Measurements from ENCODE around the gene ANKRD13D. TPM values are rescaled to one million over a fixed set of nuclear protein-coding genes. Genes with fewer than 3 reads are reported as not detected.

The ANKRD13D gene
- total and polyA plus RNA-seq, 8 donors, result 18.5 to 96.4 (median 36.8) TPM

DNA sequence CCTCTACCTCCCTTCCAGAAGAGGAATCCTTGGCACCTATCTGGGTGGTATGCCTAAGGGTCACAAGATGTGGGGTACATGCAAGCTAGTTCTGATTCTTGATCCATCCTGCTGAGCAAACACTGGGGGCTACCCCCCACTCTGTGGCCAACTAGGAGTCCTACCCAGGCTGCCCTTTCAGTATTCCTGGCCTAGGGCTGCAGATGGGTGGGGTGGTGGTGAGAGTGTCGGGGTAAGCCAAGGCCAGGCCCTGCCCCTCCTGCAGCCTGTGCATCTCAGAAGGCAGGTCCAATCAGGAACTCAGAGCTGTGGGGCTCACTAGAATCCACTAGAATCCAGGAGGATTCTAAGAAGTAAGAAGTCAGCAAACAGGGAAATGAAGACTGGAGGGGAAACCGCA is 25.1 kb downstream of the ANKRD13D start:
- peaks cover 16 to 31% (median 28%) of the 10 kb centered on the region in 4 donors for H3K36me3 ChIP-seq
- 83 to 90% (median 87%) methylated on average over 2 of the region's 2 CpGs for WGBS, 5 donors
- intact Hi-C loops (cut with DNase I; ENCODE audit: low total_unique reads), result loop anchor here (5.0 kb wide), 1 partner anchor 52 kb away; no protein-coding TSS in a partner anchor
- TF ChIP-seq, protein P1, sequence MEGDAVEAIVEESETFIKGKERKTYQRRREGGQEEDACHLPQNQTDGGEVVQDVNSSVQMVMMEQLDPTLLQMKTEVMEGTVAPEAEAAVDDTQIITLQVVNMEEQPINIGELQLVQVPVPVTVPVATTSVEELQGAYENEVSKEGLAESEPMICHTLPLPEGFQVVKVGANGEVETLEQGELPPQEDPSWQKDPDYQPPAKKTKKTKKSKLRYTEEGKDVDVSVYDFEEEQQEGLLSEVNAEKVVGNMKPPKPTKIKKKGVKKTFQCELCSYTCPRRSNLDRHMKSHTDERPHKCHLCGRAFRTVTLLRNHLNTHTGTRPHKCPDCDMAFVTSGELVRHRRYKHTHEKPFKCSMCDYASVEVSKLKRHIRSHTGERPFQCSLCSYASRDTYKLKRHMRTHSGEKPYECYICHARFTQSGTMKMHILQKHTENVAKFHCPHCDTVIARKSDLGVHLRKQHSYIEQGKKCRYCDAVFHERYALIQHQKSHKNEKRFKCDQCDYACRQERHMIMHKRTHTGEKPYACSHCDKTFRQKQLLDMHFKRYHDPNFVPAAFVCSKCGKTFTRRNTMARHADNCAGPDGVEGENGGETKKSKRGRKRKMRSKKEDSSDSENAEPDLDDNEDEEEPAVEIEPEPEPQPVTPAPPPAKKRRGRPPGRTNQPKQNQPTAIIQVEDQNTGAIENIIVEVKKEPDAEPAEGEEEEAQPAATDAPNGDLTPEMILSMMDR (IDR thresholded peaks at IDR 0.05), result no peak
- TF ChIP-seq POLR2AphosphoS5 (IDR thresholded peaks at IDR 0.05), result no peak
- TF ChIP-seq EP300 (IDR thresholded peaks at IDR 0.05), result no peak
- TF ChIP-seq POLR2A (IDR thresholded peaks at IDR 0.05), result no peak
- H3K4me1 ChIP-seq, result peaks cover 26 to 46% (median 38%) of the 10 kb centered on the region in 4 donors
- H3K27ac ChIP-seq, result no peak overlapping the region
- H3K4me3 ChIP-seq, result no peak overlapping the region
- H3K27me3 ChIP-seq, result no peaks in the 10 kb centered on the region
- no peaks in the 10 kb centered on the region for H3K9me3 ChIP-seq
- DNase-seq, result peak in 1 of 2 donors; percentile 16

DNA sequence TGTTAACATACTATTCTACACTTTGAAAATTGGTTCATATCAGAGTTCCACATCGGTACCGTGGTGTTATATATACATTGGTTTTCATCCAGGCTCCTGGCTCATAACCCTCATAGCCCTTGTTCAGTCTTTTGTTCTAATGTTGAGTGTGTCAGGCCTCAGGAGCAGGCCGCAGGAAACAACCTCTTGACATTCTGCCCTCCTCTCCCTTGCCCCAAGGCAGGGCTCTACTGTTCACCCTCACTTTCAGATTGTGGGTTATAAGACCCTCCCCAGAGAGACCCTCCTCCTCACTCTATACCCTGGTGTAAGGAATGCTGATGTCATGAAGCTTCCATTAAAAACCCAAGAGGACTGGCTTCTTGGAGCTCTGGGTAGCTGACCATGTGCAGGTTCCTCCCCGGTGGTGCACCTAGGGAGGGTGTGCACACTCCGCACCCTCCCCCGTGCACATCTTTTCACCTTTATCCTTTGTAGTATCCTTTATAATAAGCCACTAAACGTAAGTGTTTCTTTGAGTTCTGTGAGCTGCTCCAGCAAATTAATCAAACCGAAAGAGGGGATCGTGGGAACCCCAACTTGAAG is 26.3 kb downstream of the ANKRD13D start:
- 71 to 78% (median 73%) methylated on average over 9 of the region's 9 CpGs for WGBS, 5 donors

DNA sequence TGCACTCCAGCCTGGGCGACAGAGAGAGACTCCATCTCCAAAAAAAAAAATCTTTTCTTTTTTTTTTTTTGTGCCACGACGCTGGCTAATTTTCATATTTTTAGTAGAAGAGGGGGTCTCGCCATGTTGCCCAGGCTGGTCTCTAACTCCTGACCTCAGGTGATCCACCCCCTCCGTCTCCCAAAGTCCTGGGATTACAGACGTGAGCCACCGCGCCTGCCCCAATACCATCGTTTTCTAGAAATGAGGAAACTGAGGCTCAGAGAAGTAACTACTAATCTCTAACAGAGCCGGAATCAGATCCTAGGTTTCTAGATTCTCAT is 27.7 kb downstream of the ANKRD13D start:
- Histone ChIP-seq H3K27me3 (no peaks in the 10 kb centered on the region), H3K27ac (peak overlapping the region; percentile 90 to 99 (median 92)), H3K9me3 (no peaks in the 10 kb centered on the region), H3K4me3 (peak overlapping the region; percentile 83 to 97 (median 91)), H3K4me1 (peaks cover 24 to 60% (median 48%) of the 10 kb centered on the region in 4 donors), H3K36me3 (peaks cover 0 to 10% (median 3%) of the 10 kb centered on the region in 4 donors)
- TF ChIP-seq, protein P1 (IDR thresholded peaks at IDR 0.05), result no peak
- TF ChIP-seq POLR2AphosphoS5 (IDR thresholded peaks at IDR 0.05) (no peak), POLR2A (IDR thresholded peaks at IDR 0.05) (no peak), EP300 (IDR thresholded peaks at IDR 0.05) (no peak)
- intact Hi-C loops (cut with DNase I; ENCODE audit: low total_unique reads), result no loop called here
- WGBS, 5 donors, result 0 to 1% (median 0%) methylated on average over 5 to 10 of the region's 10 CpGs
- DNase-seq, result no peak

More for the DNA sequence above, 26.3 kb downstream of the ANKRD13D start:
- intact Hi-C loops (cut with DNase I; ENCODE audit: low total_unique reads), result no loop called here
- DNase-seq, result no peak
- Histone ChIP-seq H3K4me3 (no peak overlapping the region), H3K27ac (no peak overlapping the region), H3K27me3 (no peaks in the 10 kb centered on the region), H3K9me3 (no peaks in the 10 kb centered on the region), H3K4me1 (peaks cover 26 to 53% (median 45%) of the 10 kb centered on the region in 4 donors), H3K36me3 (peaks cover 6 to 19% (median 16%) of the 10 kb centered on the region in 4 donors)
- no peak for TF ChIP-seq EP300 (IDR thresholded peaks at IDR 0.05)
- TF ChIP-seq POLR2A (IDR thresholded peaks at IDR 0.05), result no peak
- TF ChIP-seq, protein P1 (IDR thresholded peaks at IDR 0.05), result no peak
- no peak for TF ChIP-seq POLR2AphosphoS5 (IDR thresholded peaks at IDR 0.05)

DNA sequence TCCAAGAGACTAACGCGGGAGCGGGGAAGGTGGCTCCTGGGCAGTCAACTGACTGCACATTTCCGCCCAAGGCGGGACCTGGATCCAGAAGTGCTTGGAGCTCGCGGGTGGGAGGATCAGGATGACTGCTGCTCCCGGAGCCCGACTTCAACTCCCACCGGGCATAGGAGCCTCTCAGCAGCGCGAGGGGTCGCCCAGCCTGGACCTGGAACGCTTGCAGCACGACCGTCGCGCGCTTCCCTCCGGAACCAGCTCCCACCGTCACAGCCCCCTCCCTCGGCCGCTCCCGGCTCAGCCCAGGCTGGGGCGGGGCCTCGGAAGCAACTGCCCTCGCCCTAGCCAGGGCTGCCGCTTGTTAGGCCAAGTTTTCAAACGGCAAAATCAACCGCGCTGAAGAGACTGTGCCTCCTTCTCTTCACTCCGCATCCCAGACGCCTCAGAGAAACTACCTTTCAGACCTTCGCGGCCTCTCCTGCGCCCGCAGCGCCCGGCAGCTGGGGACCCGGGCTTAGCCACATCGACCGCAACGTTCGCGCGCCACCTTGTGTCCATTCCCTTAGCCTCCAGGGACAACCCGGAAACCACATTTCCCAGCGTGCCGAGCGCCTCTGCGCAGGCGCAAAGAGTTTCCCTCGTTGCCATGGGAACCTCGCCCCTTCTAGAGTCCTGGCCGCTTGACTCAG is 28.2 kb downstream of the ANKRD13D start:
- no peak for TF ChIP-seq EP300 (IDR thresholded peaks at IDR 0.05)
- TF ChIP-seq POLR2A (IDR thresholded peaks at IDR 0.05), result peak in 1 of 4 donors; percentile 31
- peak; percentile 58 to 74 (median 68) for TF ChIP-seq POLR2AphosphoS5 (IDR thresholded peaks at IDR 0.05)
- TF ChIP-seq, protein P1 (IDR thresholded peaks at IDR 0.05), result peak in 6 of 7 experiments; percentile 73 to 100 (median 94)
- peaks cover 19 to 55% (median 44%) of the 10 kb centered on the region in 4 donors for H3K4me1 ChIP-seq
- H3K4me3 ChIP-seq, result peak overlapping the region; percentile 83 to 97 (median 91)
- intact Hi-C loops (cut with DNase I; ENCODE audit: low total_unique reads), result no loop called here
- H3K9me3 ChIP-seq, result no peaks in the 10 kb centered on the region
- H3K36me3 ChIP-seq, result peaks cover 0 to 10% (median 0%) of the 10 kb centered on the region in 4 donors
- no peaks in the 10 kb centered on the region for H3K27me3 ChIP-seq
- DNase-seq, result peak; percentile 98 to 99
- peak overlapping the region; percentile 90 to 99 (median 92) for H3K27ac ChIP-seq
- WGBS, 5 donors, result 0% methylated on average over 41 to 55 of the region's 55 CpGs
